ENCODE data around the gene BEAN1.

GRCh38 chr16:66485376-66485775 lies 58.3 kb downstream of the BEAN1 start:
- TF ChIP-seq CTCF (IDR thresholded peaks at IDR 0.05; ENCODE audit: low read depth, low read length, poor library complexity, severe bottlenecking): no peak
- no peak for TF ChIP-seq EZH2phosphoT487 (IDR thresholded peaks at IDR 0.05; ENCODE audit: borderline replicate concordance, low read length)

Measured in DOHH2 (cell line).